ELR (cell line): ENCODE data around the gene TMEM204.
"Not testable (repeated sequence)": the region's sequence is repeated elsewhere in the genome, so short reads cannot be mapped to it uniquely, and the experiment has no call there.

Experiments
- DNase-seq: peaks from one replicate; pipeline ENCODE4 v3.0.0-alpha.2; 2015; ENCODE audit warnings: low read depth

Gene TMEM204

GRCh38 chr16:1595511-1595910 lies 62.0 kb downstream of the TMEM204 start:
- not testable (repeated sequence) for DNase-seq

DNA sequence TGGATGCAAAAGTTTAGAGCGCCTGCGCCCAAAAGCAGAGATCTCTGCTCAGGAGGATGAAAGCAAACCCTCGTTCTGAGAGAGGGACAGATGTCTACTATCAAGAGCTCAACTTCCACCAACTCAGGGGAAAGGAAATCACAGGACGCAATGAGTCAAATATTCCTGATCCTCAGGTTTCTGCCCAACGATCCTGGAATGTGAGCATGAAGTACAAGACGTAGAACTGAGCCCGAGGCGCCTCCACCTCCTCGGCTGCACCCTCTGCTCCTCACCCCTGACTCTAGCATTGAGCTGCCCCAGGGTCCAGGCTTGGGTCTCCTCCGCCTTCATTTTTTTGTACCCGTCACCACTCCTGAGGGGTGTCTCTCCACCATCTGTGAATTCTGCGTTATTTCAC lies 63.0 kb downstream of the TMEM204 start:
- no peak for DNase-seq

DNA sequence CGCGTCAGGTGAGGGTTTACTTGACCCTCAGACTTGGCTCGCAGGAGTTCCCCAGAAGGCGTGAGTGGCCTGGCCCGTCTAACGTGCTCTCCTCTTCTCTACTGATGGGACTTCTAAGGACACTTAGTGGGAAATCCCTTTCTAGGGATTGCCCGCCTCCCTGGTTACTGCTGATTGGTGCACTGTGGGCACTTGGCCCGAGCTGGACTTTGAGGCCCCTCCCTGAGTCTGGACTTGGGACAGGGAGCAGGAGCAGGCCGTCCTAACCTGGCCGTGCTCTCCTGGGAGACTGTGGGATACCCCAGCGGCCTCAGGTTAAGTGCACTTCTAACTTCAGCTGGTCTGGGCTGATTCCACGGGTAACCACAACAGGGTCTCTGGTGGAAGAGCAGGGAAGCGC lies 63.7 kb downstream of the TMEM204 start:
- DNase-seq = no peak

- DNase-seq = no peak
Observed at GRCh38 chr16:1601031-1601430, 67.6 kb downstream of the TMEM204 start.

- no peak for DNase-seq
Observed at GRCh38 chr16:1601489-1601888, 68.0 kb downstream of the TMEM204 start.

- no peak for DNase-seq
Observed at GRCh38 chr16:1602285-1602684, 68.8 kb downstream of the TMEM204 start.
